Activated T-helper 1 cell treated with anti-CD3 and anti-CD28 coated beads, Interleukin-2, amount 50 U/mL, for 16 hours (primary cell): ENCODE data around the gene PI4KA.
"Not testable (repeated sequence)": the region's sequence is repeated elsewhere in the genome, so short reads cannot be mapped to it uniquely, and the experiment has no call there.

ENCODE experiments used
- DNase-seq, 2 donors: peaks; one replicate each; pipeline ENCODE4 v3.0.0-alpha.2; 2020; ENCODE audit warnings: low read depth in 1 of 2, low spot score in 1 of 2

PI4KA gene

DNA sequence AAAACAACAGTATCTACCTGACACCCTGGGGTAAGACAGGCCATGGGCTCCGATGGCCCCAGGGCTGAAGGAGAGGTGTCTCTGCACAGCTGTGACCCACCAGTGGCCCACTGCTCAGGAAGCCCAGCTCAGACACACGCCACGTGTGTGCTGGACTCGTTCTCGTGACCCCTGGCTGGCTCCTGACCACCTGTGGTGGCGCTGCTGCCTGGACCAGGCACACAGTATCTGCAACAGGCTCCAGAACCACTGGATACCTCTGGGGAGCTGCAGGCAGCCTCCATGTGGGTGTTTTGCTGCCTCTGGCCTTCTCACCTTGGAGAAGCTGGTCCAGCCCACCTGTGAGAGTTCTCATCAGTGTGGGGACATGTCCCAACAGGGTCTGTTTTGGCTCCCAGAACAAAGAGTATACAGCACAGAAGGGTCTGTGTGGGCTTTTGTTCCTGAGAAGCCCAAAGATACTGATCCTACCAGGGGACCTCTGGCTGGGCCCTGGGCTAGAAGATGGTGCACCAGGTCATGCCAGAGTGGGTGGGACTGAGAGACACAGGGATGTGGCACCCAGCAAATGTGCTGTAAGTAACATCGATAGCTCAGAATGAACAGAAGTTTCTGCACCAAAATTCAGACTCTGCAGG lies 106.4 kb downstream of the PI4KA start:
- no peak for DNase-seq

DNA sequence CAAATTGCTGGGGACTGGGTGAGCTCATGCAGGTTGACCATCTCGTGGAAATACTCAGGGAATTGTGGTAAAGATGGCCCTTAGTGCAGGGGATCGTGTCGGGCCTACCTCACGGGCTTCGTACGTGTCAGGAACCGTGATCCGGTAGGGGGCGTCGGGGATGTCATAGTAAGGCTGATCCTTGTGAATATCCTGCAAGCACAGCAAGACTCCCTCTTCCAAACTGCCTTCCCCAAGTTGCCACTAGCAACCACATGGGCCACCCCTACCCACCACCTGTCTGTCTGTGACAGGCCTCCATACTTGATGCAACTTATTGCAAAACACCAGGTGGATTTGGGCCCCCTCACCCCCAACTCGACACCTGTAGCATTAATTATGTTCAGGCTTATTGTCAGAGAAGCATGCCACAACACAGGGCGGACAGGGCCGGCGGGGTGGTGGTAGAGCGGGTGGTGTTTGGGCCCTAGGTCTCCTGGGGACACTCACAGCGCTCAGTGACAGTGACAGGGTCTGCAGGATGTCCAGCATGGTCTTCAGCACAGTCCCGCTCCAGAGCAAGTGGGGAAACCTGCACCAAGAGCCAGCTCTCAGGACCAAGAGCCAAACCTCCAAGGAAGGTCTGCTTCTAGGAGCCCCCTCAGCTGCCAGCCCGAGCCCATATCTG lies 107.3 kb downstream of the PI4KA start:
- DNase-seq: no peak

DNA sequence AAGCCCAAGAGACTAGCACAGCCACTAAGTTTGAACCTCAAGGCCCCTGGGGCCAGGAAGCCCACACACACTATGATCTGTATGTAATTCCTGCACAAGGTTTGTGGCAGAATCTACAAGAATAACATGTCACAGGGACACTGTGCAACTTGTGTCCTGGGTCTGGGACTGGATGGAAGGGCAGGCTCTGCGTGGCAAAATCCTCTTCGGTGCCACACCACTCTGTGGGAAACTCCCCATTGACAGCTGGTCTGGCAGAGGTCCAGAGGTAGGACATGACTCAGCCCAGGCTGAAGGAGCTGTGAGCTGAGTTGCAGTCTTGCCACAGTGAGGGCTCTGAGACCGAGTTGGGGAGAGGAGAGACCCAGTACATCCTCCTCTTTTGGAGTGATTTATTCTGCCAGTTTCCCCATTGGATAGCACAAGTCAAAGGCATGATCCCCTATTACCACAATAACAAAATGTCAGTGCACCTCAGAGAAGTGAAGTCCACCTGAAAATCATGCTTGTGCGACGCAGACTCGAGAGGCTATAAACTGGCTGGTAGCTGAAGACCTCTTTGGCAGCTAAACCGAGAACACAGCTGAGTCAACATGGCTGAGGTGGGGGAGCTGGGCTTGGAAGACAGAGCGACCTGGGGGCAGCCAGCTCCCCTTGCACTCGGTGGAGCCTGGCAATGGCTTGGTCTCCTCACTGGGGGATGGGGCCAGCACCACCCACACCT lies 108.0 kb downstream of the PI4KA start:
- DNase-seq: no peak

DNA sequence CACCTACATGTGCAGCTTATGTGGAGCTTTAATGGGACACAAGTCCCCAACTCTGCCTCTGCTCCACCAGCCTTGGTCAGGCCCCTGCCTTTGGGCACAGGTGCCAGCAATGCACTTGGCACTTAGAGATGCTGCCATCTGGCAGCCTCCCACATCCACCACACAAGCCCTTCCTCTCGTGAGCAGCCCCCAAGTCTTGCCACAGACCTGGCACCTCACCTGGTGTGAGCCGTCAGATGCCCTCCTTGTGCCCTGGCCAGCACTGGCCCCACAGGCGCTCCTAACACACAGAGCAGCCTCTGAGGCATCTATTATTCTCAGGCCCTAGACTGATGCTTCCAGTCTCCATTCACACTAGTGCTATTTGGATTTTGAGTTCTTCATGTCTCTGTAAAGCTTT lies 109.2 kb downstream of the PI4KA start:
- no peak for DNase-seq

DNA sequence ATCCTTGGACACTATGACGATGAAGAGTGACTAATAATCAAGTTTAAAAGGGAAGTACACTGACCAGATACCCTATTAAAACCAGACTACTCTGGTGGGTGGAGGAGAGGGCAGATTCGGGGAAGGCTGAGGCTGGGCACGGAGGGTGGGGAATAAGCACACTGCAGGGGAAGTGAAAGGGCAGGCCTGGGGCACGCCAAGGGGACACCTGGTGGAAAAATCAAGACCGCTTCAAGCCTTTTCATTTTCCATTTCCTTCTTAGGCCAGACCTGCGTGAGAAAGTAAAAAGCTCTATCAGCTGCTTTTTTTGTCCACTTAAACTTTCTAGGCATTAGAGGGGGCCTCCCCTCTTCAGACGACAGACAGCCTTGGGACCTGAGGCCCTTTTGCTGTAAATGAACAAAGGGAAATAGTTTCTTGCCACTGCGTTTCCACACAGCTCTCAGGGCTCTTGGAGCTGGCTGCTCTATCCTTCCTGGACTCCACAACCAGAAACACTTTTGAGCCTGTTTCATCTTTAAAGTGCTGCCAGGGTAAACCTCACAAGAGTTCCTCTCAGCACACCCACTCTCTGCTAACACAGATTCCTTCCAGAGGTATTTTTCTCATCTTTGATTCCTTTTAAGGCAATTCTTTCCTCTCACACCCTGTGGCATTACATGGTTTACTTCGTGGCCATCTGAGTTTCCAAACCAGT lies 109.7 kb downstream of the PI4KA start:
- DNase-seq: no peak

DNA sequence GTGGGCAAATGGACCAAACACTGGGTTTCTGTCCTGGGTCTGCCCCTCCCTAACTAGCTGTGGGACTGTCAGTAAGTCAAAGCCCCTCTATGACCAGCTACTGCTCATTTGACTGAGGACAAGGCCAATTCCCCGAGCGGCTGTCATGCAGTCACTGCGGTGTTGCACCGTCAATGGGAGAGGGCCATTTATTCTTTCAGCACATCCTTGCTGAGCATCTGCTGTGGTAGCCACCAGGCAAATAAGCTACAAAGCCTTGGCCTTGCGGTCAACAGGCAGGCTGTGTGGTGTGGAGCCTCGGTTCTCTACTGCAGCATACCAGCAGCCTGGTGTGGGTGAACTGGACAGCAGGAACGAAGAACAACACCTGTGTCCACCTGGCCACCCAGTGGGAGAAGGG lies 110.5 kb downstream of the PI4KA start:
- no peak for DNase-seq

DNA sequence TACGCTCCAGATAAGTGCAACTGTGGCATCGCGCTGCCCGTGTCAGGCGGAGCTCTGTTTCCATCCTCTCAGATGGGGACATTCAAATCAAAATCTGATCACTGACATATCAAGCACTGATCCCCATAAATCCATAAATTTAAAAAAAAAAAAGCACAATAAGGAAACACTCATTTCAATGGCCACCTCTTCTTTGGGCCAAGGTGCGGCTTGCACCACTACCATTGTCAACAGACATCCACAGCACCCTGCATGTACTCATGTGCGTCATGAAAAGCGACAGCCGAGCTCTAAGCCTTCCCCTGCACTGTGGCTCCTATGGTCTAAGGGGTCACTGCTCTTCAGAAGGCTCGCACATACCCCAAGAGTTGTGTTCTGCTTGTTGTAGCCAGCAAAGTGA lies 111.4 kb downstream of the PI4KA start:
- DNase-seq: no peak

DNA sequence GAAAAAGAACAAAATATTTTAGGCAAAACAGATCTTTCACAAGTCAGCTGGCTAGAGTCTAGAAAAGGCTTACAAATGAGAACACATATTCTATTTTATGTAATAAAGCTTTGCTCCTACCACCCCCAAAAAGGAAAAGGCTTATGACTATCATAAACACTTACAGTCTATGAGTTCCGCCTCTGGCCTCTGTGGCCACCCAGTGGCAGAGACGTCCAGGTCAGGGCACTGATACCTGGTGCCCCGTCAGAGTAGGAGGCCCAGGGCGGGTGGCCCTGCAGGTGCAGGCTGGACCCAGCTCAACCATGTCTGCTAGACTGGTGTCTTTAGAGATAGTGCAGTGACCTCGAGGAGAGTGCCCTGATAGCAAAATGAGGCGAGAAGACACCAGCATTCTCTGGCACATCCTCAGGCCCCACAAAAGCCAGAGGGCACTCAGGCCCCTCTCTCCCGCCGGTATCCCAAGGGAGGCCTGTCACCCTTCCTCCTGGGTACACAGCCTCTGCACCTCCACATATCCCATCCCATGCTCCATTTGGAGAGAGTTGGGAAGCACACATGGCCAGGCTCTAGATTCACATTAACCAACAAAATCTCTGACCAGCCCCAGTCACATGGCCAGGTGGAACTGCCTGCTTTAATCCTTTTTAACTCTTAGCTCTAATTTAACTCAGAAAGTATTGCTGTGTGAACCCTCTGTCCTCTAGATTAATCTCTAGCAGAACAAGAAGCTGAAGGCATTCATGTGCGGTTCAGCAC lies 112.0 kb downstream of the PI4KA start:
- no peak for DNase-seq

DNA sequence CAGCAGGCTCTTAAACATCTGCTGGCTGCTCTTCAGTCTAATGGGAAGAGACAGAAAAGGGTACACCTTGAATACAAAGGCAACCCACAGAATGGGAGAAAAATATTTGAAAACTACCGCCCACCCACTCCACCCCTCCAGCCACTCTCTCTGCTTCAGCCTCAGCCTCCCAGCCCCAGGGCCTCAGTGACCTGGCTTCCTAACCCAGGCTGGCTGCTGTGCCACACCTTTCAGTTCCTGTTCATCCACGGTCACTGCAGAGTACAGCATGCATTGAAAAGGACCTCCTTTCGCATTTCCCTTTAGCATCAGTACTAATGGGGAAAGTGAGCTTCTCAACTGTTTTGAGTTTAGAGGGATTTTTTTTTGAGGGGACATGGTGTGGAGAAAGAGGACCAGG lies 113.5 kb downstream of the PI4KA start:
- no peak for DNase-seq

DNA sequence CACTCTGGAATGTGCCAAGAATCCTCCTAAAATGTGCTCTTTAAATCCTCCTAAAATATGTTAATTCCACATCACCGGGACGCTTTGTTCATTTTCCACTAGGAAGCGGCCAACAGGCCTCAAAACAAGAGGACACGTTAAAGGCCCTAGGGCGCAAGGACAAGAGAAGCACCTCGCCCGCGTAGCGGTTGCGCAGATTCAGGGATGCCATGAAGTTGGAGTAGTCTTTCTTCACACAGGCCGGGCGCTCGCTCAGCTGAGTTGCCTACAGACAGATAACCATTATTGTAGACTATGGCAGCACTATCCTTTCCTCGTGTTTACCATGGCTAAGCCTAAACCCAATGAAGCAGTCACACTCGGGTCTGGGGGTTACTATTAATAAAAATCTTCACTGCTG lies 114.2 kb downstream of the PI4KA start:
- no peak for DNase-seq

DNA sequence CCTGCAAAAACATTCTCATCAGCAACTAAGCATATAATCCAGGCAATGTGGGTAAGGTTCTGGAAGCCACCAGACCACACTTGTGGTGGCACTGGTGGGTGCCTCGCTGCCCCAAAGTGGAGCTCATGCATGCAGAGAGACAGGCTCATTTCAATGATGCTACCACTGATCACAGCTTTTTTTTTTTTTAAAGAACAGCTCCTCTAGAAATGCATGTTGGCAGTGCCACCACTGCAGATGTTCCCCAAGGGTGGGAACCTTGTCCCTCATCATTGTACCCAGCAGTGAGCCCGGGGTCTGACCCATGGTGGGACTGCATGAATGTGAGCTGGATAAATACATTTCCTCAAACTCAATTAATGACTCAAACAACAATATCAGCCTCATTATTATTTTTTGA lies 115.8 kb downstream of the PI4KA start:
- no peak for DNase-seq

DNA sequence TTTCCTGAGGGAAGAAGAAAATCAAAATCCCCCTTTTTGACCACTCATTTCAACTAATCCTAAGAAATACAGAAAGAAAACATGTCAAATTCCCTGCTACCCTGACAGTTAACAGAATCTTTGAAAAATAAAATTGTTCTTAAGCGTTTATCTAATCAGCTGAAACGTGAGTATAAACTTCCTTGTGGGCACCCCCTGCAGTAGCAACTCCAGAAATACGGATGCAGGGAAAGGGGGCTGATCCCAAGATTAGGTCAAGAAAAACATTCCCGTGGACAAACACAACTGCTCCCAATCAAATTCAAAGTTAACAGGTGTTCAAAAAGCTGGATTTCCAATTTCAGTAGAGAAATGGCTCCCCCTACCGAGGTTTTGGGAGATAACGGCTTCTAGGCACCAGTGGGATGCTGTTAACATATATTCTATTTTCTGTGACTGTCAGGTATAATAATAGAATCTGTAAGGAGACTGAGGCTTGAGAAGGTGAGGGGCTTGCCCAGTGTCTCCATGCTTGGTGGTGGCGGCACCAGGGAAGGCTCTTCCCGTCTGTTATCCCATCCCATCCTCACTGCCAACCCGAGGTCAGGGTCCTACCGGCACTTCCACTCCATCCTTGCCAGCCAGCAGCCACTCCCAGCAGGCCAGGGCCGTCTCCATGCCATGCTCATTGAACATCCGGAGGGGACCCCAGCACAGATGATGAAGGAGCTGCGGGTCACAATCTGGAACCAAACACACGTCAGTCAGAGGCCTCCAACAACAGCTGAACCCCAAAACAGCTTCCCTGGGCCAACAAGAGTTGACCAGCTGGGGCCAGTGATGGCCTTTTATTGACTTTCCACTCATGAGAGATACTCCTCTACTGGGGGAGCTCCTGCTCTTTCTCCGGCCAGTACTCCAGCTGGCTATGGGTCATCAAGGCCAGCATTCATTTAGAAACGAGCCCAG lies 116.7 kb downstream of the PI4KA start:
- no peak for DNase-seq

DNA sequence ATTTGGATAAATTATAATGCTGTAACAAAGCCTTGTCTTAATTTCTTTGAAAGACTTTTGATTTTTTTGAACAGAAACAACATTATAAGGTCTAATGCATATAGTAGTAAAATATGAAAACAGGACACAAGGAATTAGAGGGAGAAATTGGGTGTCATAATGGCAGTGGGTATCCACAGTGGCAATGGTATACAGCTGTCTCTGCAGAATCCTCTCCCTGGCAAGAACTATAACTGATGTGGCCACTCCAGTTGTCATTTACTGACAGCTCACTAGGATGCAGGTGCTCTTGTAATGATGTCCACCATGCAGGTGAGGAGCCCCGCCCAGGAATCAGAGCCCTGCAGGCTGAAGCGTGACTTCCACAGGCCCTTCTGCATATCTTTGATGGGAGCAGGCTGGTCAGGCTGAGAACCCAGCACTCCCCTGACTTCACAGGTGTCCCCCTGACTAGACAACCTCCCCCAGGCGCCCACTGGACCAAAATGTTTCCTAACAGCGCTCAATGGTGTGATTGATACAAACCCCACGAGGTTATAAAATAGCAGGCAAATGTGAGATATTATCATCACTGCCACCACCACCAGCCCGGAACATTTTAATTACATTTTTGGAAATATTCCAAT lies 117.5 kb downstream of the PI4KA start:
- DNase-seq: no peak

DNA sequence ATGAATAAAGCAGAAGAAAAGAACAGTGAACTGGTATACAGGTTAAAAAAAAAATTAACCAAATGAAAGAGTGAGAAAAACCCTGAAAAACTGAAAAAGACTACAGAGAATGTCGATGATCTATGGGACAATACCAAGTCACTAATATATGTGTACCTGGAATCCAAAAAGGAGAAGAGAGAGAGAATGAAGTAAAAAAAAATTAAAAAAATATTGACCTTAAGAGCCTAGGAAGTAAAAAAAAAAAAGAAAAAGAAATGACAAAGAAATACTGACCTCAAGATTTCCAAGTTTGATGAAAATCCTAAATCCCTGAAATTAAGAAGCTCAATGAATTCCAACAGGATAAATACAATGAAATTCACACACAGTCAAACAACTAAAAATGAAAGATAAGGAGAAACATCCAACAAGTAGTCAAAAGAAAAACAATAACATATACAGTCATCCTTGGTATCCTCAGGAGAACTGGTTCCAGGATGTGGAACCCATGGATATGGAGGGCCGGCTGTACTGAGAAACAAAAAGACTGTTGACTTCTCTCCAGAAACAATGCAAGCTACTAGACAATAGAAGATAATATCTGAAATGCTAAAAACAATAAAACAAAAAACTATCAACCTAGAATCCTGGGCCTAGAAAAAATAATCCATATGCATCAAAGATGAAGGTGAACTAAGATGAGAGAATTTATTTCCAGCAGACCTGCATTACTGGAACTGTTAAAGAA lies 118.2 kb downstream of the PI4KA start:
- no peak for DNase-seq

DNA sequence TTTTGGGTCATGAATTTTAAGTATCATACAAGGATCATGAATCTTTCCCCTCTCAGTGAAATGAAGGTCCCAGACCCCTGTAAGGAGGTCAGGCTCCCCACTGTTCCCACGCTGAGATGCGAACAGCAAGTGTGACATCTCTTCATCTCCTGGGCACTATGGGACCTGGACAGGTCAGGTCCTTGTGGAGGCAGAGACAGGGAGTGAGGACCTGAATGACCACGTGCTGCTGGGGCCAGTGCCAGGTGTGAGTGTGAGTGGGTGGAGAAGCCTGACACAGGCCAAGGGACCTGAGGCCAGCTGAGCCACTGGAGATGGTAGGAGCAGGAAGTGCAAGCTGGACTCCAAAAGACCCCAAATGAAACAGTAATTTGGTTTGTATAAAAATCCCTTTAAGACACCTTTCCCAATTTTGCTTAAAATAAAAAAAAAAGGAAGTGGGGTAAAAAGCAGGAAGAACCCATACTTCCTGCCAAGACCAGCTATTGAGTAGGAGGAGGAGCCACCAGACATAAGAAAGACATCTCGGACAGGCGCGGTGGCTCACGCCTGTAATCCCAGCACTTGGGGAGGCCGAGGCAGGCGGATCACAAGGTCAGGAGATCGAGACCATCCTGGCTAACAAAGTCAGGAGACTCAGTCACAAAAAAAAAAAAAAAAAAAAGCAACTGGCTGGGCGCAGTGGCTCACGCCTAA lies 120.1 kb downstream of the PI4KA start:
- DNase-seq: no peak

DNA sequence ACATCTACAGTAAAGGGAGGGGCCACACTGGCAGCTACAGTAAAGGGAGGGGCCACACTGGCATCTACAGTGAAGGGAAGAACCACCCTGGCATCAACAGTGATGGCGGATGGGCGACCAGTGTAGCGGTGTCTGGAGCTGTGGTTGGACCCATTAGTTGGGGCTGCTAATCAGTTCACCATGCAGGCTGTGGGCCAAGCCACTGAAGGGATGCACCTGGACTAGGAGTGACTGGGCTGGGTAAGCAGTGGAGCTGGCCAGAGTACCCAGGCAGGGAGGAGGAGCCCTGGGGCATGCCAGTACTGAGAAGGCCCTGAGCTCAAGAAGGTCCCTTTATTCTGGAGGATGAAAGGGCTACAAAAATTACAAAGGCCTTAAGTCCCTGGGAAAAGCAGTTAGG lies 121.7 kb downstream of the PI4KA start:
- not testable (repeated sequence) for DNase-seq

DNA sequence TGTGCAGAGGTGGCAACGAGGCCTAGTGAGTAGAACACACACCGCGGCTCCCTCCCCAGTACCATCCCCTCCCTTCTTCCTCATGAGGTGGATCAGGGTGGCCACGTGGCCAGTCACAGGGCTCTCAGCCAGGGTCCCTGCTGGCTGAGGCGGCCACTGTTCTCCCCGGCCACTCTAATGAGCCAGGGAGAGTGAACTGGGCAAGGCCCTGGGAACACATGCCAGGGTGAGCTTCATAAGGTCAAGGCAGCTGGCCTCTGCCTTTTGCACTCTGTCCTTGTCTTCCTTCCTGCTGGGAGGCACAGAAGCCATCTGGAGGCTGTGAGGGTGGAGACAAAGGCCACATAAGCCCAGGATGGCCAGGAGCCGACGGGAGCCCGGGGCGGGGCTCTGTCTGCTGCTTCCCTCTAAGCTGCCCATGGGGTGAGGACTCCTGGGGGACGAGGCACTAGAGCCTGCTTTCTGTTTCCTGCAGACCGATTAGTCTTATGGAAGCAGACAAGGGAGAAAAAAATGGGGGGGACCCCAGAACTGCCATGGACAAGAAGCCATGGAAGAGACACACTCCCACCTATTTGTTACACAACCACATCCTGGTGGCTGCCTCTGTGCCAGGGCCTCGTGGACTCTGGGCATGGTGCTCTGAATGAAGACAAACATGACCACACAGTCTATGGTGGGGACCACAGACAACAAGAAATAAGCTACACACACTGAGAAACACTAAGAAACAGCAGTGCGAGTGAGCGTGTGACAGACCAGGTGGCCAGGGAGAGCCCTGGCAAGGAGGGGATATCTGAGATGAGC lies 123.1 kb downstream of the PI4KA start:
- not testable (repeated sequence) for DNase-seq
